HepG2 (cell line): ENCODE data around the gene MALT1. TPM values are rescaled to one million over a fixed set of nuclear protein-coding genes. Genes with fewer than 3 reads are reported as not detected.
A peak's percentile ranks its signal among the peaks of the same experiment; 100 is the strongest.

ENCODE experiments used
- AGO1 ChIP-seq: fragments of 200-400 bp; formaldehyde crosslinking; IDR thresholded peaks from 2 replicates; pipeline ENCODE4 v1.6.1; 2017; ENCODE audit warnings: mild to moderate bottlenecking, low read depth, low read length, moderate library complexity; ENCODE audit not compliant: poor library complexity, severe bottlenecking
- AKNA ChIP-seq: sonication (generic); formaldehyde crosslinking; IDR thresholded peaks from 2 replicates; pipeline ENCODE4 v1.4.0; 2020; ENCODE audit warnings: missing genetic modification reagents, borderline replicate concordance
- ATF4 ChIP-seq, 2 experiments: fragments of 450-650 bp in 1 of 2; sonication (generic) in 1 of 2; formaldehyde crosslinking; IDR thresholded peaks; 2 replicates each; pipeline versions ENCODE4 v1.5.0 to v1.8.0; 2020 to 2022; ENCODE audit warnings: mild to moderate bottlenecking in 1 of 2, missing genetic modification reagents in 1 of 2
- ATF7-NPFF ChIP-seq: sonication (generic); formaldehyde crosslinking; IDR thresholded peaks from 2 replicates; pipeline ENCODE4 v1.8.1; 2023; ENCODE audit warnings: mild to moderate bottlenecking, low read depth, missing genetic modification reagents, moderate library complexity
- BCL3 ChIP-seq: sonication (generic); formaldehyde crosslinking; IDR thresholded peaks from 2 replicates; pipeline ENCODE4 v1.5.1; 2020; ENCODE audit warnings: mild to moderate bottlenecking, missing genetic modification reagents, moderate library complexity
- CBX1 ChIP-seq: IDR thresholded peaks from one replicate; pipeline ENCODE4 v1.6.1; 2016; ENCODE audit warnings: antibody characterized with exemption, low read depth
- CENPT ChIP-seq: sonication (generic); formaldehyde crosslinking; IDR thresholded peaks from 2 replicates; pipeline ENCODE4 v1.8.0; 2022; ENCODE audit warnings: low read depth, mild to moderate bottlenecking, moderate library complexity, missing genetic modification reagents
- FOXC1 ChIP-seq: sonication (generic); formaldehyde crosslinking; IDR thresholded peaks from 2 replicates; pipeline ENCODE4 v1.8.0; 2022; ENCODE audit warnings: mild to moderate bottlenecking, missing genetic modification reagents, borderline replicate concordance
- KLF13 ChIP-seq: sonication (generic); formaldehyde crosslinking; IDR thresholded peaks from 2 replicates; pipeline ENCODE4 v1.4.0; 2020; ENCODE audit warnings: mild to moderate bottlenecking, missing genetic modification reagents
- LRRFIP1 ChIP-seq: sonication (generic); formaldehyde crosslinking; conservative IDR thresholded peaks from 2 replicates; pipeline ENCODE4 v1.4.0; 2020; ENCODE audit warnings: missing genetic modification reagents
- MTF2 ChIP-seq: sonication (generic); formaldehyde crosslinking; IDR thresholded peaks from 2 replicates; pipeline ENCODE4 v1.5.0; 2020; ENCODE audit warnings: missing genetic modification reagents, borderline replicate concordance
- PHF20 ChIP-seq: sonication (generic); formaldehyde crosslinking; IDR thresholded peaks from 2 replicates; pipeline ENCODE4 v1.5.0; 2020; ENCODE audit warnings: mild to moderate bottlenecking, missing genetic modification reagents
- SAP130 ChIP-seq: IDR thresholded peaks from 2 replicates; pipeline ENCODE4 v1.6.1; 2016; ENCODE audit warnings: low read depth
- U2AF1 ChIP-seq: fragments of 200-400 bp; formaldehyde crosslinking; optimal IDR thresholded peaks from 2 replicates; pipeline ENCODE3; 2017; ENCODE audit warnings: mild to moderate bottlenecking, low read depth, low read length
- ZNF160 ChIP-seq: sonication (generic); formaldehyde crosslinking; IDR thresholded peaks from 2 replicates; pipeline ENCODE4 v1.8.0; 2022; ENCODE audit warnings: mild to moderate bottlenecking, inconsistent platforms, missing genetic modification reagents
- ZNF256 ChIP-seq: sonication (generic); formaldehyde crosslinking; conservative IDR thresholded peaks from 2 replicates; pipeline ENCODE4 v1.4.0; 2020; ENCODE audit warnings: missing genetic modification reagents
- ZNF292 ChIP-seq: sonication (generic); formaldehyde crosslinking; IDR thresholded peaks from 2 replicates; pipeline ENCODE4 v1.8.1; 2022; ENCODE audit warnings: mild to moderate bottlenecking, low read depth, missing genetic modification reagents, borderline replicate concordance
- ZNF607 ChIP-seq: sonication (generic); formaldehyde crosslinking; IDR thresholded peaks from 2 replicates; pipeline ENCODE4 v1.5.1; 2020; ENCODE audit warnings: missing genetic modification reagents, mild to moderate bottlenecking, borderline replicate concordance
- ZSCAN21 ChIP-seq: sonication (generic); formaldehyde crosslinking; IDR thresholded peaks from 2 replicates; pipeline ENCODE4 v1.8.0; 2022; ENCODE audit warnings: mild to moderate bottlenecking, missing genetic modification reagents, moderate library complexity, borderline replicate concordance
- polyA plus RNA-seq, 8 experiments: library from polyadenylated mRNA; depleted of rRNA in 3 of 8; stranded (reverse) in 7 of 8; unstranded in 1 of 8; fragments of >200 nt; fragmentation: Illumina TruSeq in 4 of 8; extraction: Trizol in 4 of 8; gene quantifications; 2 replicates each; pipeline versions ENCODE4 v1.2.1 to v1.2.3, GENCODE V29; 2011 to 2016; ENCODE audit warnings: low read depth in 4 of 8, missing spikeins in 1 of 8, mixed read lengths in 1 of 8; ENCODE audit not compliant: insufficient read depth in 1 of 8
- total RNA-seq, 5 experiments: library from RNA; depleted of rRNA; stranded (reverse); fragments of >200 nt; fragmentation: Illumina TruSeq; extraction: Trizol; gene quantifications; 2 replicates each; pipeline ENCODE4 v1.2.3, GENCODE V29; 2016; ENCODE audit warnings: low read depth in 1 of 5

Gene MALT1
- total and polyA plus RNA-seq, 2 of the 13 experiments (the other 11 are each of a cell fraction or from before 2014, with no cell fraction given) = 43.9 to 89.0 TPM

GRCh38 chr18:58671111-58671631 is at the start of gene MALT1 (continued):
- TF ChIP-seq AKNA (CRISPR knock-in tag) (no peak), AGO1 (no peak), SAP130 (CRISPR knock-in tag) (peak; percentile 97), LRRFIP1 (no peak), ZNF256 (CRISPR knock-in tag) (no peak), ATF7-NPFF (CRISPR knock-in tag) (peak; percentile 26; the same call in 1 of the 2 replicates), ZSCAN21 (CRISPR knock-in tag) (0 out of 2 replicates have a peak, but pooled peaks have one; percentile 3), ZNF292 (CRISPR knock-in tag) (peak; percentile 63; the same call in 1 of the 2 replicates), CENPT (CRISPR knock-in tag) (no peak), PHF20 (CRISPR knock-in tag) (peak; percentile 43), KLF13 (CRISPR knock-in tag) (no peak), BCL3 (peak; percentile 80; the same call in 1 of the 2 replicates), ZNF160 (CRISPR knock-in tag) (no peak), MTF2 (CRISPR knock-in tag) (no peak), ZNF607 (CRISPR knock-in tag) (no peak; the same call in 1 of the 2 replicates), CBX1 (no peak), ATF4 (CRISPR knock-in tag; IDR thresholded peaks at IDR 0.05) (no peak), FOXC1 (CRISPR knock-in tag) (peak; percentile 67; the same call in 1 of the 2 replicates), U2AF1 (peak; percentile 20)
